ENCODE results near the gene SERHL2.
A peak's percentile ranks its signal among the peaks of the same experiment; 100 is the strongest.
"Not testable (repeated sequence)": the region's sequence is repeated elsewhere in the genome, so short reads cannot be mapped to it uniquely, and the experiment has no call there.

SERHL2 gene

DNA sequence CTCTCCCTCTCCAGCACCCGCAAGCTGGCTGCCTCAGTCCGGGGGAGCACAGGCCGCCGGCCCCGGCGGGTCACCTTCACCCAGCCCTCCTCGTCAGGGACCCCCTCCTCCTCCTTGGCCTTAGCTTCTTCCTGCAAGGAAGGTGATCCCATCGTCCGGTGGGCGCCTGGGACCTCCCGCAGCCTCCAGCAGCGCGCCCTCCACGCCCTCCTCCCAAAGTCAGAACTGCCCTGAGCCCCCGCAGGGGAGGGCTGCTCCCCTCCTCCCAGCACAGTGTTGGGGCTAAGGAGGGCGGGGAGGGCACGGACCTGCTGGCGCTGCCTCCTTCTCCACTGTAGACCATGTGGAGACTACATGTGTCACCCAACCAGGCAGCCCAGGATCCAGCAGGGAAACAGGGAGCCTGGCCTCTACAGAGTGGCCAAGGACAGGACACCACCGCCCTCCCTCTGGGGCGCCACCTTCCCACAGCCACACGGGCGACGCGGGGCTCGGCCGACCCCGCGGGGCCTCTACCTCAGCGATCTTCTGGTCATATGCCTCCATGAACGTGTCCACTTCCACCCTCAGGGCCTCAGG is 22.3 kb downstream of the SERHL2 start:
- DNase-seq (ENCODE audit: low read depth) = not testable (repeated sequence)

DNA sequence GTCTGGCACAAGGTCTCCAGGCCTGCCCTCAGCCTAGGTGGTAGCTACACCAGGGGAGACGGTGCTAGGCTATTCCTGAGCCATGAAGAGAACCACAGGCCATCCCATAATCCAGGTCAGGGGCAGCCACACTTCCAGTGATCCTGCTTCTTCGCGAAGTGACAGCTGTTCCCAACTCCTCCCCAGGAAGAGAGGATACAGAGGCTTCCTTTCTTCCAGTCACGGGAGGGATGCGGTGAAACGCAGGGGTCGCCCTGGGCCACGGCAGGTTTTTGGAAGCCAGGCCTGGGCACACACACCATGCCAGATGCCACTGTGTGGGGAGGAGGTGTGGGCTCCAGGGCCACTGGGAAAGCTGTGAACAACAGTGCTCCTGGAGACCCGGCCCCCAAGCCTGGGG is 23.4 kb downstream of the SERHL2 start:
- DNase-seq (ENCODE audit: low read depth) = not testable (repeated sequence)

DNA sequence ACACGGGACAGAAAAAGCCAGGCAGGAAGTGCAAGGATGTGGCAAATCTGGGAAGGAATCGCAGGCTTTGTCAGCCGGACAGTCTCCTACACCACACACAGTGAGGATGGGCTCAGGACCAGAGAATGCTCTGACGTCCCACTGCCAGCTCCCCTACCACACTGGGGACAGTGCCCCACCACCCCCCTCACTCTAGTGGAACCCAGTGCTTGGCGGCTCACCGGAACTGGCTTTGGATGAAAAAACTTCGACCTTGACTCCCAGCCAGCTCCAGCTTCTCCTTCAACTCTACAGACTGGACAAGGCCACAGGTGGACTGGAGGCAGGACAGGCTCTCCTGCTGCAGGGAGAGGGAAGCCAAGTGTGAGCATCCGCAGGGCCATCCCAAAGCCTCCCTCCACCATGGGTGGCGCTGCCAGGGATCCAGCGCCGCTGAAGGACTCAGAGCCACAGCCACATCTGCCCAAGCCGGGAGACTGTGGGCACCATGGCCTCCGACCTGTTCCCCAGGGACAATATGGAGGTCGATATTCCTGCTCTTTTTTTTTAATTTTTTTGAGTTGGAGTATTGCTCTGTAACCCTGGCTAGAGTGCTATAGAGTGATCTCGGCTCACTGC is 24.0 kb downstream of the SERHL2 start:
- no peak for DNase-seq (ENCODE audit: low read depth)

DNA sequence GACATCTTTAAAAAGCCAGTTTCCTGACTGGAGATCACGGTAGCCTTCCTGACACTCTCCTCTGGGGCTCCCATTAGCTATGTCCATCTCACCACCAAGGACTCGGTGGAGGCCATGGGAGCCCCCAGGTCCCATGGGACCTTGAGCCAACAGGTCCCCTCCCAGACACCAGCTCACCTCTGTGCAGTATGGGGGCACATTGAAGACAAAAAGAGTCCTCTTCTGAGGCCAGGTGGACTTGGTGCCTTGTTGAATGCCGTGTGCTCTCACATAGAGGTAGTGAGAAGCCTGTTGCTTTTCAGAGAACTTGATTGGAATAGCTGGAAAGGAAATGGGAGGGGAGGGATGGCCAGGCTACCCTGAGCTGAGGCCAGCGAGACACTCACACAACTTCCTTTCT is 26.3 kb downstream of the SERHL2 start:
- not testable (repeated sequence) for DNase-seq (ENCODE audit: low read depth)

DNA sequence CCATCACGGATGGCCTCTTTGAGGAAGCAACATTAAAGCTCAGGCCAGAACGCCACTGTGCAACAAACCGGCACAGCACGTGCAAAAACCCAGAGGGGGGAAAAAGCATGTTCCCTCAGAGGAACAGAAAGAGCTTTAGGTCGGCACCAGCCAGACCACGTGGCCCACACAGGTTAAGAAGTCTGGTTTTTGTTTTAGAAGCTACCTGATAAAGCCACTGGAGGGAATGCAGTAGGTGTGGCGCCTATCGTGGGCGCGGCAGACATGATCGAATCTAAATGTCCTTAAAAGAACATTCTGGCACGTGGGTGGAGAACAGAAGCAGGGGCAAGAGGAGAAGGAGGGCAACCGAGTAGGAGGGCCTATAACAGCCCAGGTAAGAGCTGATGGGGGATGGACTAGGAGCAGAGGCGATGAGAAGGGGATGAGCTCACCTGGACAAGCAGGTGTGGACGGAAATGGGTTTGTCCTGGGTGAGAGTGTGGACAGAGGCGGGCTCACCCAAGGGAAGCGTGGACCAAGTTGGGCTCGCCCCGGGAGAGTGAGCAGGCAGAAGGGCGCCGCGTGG is 27.5 kb downstream of the SERHL2 start:
- not testable (repeated sequence) for DNase-seq (ENCODE audit: low read depth)

DNA sequence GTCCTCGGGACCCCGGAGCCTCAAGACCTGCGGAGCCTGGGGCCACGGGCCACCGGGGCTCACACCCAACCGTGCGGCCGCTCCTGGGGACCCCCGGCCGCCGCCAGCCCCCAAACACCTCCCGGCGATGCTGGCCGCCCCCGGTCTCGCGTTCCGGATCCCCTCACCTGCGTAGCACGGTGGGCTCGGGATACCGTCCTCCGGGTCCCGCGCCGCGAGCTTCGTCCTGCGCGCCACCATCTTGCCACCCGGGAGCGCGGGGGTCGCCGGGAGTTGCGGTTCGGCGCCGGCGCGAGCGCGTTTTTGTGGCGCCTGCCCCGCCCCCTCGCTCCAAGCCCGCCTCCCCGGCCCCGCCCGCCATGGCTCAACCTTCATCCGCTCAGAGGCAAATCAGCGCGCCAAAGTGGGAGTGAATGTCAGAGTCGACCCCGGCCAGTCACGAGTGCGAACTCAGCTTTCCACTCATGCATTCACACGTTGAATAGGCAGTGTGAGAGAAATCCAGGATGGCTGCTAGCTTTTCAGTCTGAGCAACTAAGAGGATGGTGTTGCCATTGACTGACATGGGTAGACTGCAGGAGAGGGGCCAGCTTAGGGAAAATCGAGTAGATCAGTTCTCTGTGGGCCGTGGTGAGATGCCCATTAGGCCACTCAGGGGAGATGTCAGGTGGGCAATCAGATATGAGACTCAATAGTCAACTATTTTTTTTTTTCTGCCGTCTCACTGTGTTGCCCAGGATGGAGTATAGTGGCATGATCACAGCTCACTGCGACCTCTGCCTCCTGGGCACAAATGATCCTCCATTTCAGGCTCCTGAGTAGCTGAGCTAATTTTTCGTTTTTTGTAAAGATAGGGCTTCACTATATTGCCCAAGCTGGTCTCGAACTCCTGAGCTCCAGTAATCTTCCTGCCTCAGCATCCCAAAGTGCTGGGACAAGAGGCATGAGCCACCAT is 28.3 kb downstream of the SERHL2 start:
- DNase-seq (ENCODE audit: low read depth) = peak; percentile 76

DNA sequence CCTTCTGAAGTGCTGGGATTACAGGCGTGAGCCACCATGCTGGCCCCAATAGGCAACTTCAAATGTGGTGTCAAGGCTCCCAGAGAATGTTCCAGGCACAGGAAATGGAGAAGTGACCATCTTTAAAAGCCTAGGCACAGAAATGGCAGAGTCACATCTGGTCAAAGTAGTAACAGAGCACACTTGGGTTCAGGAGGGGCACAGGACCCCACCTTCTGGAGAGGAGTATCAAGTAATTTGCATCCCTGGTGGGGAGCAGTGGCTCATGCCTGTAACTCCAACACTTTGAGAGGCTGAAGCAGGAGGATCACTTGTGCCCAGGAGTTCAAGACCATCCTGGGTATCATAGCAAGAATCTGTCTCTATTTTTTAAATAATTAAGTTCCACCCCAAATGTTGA is 29.2 kb downstream of the SERHL2 start:
- no peak for DNase-seq (ENCODE audit: low read depth)

DNA sequence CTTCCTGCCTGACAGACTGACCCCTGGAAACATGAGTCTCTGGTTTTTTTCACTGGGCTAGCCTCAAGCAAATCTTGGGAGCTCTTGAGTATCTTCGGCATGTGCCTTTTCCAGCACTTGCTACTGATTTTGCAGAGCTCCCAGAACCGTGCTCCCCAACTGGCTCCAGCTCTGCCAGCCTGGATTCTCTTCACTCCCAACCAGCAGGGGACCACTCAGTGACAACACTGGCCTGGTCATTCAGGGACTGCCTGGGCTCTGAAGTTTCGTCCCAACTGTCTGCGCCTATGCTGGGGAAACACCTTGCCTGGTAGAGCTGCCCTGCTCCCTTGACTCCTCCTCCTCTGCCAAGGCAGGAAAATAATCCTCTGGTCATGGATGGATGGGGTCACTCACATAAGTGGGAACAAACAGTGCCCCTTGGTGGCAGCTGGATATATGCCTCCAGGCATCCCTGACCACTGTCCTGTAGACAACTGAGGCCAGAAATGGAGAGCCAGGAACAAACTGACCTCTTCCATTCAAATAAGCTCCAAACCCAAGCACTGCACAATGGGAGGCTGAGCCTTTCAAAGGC is 30.7 kb downstream of the SERHL2 start:
- no peak for DNase-seq (ENCODE audit: low read depth)

DNA sequence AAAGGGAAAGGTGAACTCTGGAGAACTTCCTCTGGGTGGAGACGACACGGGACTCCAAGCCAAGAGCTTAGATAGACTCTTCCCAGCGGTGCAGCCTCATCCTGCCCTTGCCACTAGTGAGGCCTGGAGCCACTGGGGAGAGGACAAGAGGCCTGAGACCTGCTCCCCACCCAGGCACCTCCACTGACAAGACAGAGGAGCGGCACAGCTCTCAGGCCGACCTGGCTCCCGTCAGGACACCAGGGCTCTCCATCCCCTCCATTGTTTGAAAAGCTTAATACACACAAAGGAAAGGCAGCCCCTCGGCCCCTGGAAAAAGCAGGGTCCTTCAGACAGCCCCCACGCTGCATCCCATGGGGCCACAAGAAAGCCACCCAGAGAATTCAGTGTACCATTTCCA is 31.3 kb downstream of the SERHL2 start:
- no peak for DNase-seq (ENCODE audit: low read depth)

DNA sequence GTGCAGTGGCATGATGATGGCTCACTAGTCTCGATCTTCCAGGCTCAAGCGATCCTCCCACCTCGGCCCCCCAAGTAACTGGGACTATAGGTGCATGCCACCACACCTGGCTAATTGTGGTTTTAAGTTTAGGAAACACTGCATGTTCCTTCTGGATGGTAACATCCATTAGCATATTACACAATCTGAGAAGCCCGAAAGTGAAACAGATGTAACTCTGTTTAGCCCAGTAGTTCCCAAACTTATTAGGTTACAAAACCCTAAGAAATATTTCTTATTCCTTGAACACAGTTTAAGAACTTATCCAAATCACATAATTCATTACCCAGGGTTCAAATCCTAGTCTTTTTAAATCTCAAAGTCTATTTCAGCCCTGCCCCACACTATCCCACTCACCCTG is 32.6 kb downstream of the SERHL2 start:
- no peak for DNase-seq (ENCODE audit: low read depth)

DNA sequence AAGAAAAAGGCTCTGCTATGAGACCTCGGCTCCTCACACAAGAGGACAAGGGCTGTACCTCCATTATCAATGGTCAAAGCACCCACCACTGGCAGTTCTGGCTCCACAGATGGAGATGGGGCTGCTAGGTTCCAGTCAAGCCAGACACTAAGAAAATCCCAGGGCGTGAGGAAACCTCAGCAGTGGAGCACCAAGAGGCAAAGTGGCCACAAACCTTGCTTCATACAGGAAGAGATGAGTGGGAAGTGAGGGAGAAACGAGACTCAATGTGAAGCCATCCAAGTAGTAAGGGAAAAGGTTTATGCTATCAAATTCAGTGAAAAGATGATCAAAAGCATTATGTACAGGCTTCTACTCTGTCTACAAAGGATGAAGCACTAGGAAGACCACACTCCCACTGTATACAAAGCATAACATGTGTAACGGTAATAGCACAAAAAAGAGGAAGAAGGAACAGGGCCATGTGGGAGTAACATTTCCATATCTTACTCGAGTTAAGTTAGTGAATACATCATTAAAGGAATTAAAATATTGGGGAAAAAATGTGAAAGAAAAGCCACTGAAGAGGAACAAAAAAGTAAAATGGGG is 33.9 kb downstream of the SERHL2 start:
- no peak for DNase-seq (ENCODE audit: low read depth)

DNA sequence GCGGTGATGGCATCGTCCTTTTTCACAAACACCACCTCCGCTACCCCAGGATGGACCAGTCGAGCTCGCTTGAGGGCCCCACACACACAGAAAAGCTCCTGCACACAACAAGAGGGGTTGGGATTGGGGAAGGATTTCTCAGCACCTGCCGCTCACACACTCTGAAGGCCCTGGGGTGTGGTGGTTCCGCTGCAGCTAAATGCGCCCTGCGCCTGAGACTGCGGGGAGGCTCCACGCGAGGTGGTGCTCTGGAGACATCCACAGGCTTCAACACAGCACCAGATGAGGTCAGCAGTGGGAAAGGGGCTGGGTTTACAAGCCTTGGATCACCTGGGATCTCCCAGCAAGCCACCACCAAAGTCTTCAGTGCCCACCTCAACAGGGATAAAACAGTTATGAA is 38.2 kb downstream of the SERHL2 start:
- DNase-seq (ENCODE audit: low read depth) = no peak

DNA sequence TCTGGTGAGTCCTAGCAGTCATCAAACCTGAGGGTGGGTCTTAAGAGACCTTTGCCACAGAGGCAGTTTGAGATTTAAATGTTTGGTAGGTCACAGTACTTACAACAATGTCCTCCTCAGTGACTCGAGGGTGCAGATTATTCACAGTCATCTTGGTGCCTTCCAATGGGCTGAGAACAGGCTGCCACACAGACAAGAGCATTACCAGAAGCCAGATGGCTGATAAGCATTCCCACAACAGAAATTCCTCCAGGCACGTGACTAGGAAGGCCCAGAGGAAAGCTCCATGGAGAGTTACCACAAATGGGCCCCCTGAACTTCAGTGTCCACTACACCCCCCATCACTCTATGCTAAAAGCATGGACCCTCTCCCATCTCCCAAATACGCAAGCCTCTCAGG is 41.7 kb downstream of the SERHL2 start:
- DNase-seq (ENCODE audit: low read depth) = no peak

DNA sequence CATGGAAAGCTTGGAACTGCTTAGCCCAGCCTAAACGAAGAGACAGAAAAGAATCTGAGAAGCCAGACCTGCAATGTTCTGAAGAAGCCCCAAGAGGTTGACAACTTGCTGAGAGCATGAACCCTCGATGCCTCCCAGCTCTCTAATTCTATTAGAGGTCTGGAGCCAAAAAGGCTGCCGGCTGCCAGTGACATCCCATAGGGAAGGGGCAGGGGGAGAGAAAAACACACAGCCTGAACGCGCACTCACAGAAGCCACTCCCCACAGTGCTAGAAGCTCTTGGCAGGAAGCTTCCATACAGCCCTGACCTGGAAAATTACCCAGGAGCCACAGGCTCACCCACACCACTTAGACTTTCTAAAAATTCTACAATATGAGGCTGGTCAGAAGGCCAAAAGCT is 42.6 kb downstream of the SERHL2 start:
- no peak for DNase-seq (ENCODE audit: low read depth)

DNA sequence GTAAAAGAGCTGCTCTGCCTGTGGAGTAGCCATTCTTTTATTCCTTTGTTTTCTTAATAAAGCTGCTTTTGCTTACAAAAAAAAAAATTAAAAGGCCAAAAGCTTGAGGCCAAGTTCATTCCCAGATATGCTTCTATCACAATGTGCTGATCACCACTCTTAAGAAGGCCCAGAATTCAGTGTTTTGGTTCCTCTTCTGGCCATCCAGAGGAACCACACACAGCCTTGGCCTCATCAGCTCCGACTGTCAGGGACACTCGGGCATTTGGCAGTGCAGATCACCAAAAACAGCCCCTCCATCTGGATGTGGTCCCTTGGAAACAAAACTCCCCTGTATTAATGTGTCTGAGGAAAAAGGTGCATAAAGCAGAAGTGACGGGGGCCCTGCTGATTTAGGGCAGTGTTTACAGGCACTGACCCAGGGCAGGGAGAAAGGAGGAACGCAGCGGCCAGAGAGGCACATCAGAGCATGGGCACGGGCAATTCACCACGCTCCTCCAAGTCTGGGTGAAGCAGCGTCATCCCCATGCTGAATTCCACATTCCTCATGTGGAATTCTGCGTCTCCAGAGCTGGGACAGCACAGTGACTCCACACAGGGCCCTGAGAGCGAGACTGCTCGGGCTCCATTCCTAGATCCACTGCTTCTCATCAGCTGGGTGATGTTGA is 43.2 kb downstream of the SERHL2 start:
- DNase-seq (ENCODE audit: low read depth) = no peak

DNA sequence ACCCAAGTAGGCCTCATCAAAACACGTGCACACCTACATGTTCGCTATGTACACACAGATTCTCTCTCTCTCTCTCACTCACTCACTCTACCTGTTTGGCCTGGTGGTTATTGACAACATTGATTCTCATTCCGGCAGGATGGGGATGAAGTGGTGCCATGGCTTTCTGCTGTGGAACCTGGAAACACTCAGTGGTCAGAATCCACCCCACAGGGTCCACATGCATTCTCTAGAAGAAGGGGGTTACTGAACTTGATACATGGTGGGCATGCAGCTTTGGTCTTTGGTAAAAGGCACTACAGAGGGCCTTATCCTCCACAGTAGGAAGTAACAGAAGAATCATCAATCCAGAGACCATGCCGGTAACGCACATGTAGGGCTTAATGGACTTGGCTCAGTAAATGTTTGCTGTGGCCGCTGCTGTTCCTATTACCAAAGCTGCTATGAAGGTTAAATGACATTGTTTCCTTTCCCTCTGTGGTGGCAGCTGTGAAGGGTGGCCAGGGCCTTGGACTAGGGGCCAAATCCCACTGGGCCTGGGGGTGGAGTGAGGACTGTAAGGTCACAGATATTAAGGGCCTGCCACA is 48.2 kb downstream of the SERHL2 start:
- DNase-seq (ENCODE audit: low read depth) = no peak

DNA sequence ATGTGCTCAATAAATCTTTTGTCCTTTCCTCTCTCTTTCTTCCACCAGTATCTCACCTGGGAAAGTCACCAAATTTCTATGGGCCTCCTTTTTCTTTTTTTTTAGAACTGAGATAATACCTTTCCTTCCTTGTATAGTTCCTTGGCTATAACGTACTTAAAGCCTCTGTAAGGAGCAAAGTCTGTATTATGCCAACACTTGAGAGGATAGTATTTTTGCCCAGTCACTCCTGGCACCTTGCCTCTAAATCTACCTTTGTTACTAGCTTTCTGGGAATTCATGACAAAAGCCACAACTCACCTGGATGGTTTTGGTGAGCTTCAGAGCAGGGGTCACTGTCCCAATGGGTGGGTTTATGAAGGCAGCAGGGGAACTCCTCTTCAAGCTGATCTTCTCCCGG is 48.7 kb downstream of the SERHL2 start:
- DNase-seq (ENCODE audit: low read depth) = no peak

DNA sequence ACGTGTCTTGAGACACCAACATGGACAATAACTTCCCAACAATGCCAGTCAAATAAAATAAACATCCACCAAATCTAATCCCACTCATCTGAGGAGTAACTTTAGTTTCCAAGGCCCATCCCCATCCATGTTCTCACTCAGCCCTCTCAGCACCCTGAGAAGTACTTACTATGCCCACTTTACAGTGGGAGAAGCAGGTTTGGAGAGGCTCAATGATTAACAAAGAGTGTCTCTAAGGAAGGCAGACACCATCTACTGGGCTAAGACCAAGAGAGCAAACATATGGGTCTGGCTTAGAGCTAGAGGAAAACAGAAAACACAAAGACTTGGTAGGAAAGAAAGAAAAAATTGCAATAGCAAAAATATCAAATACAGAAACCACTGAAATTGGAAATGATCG is 49.7 kb downstream of the SERHL2 start:
- no peak for DNase-seq (ENCODE audit: low read depth)

DNA sequence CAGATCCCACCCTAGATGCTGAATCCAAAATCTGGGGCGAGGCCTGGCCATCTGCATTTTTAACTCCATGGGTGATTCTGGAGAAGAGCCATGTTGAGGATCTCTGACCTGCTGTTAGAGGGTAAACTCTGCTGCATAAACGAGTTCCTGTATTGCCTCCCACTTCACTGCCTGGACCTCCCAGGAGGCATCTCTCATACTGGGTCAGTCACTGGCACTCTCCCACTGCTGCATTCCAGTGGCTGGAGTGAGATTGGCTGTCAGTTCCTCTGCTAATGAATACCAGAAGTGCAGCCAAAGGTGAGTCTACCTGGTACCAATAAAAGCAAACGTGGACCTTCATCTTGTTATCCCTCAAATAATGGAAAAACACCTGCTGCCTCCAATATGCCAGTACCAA is 50.6 kb downstream of the SERHL2 start:
- DNase-seq (ENCODE audit: low read depth) = no peak

DNA sequence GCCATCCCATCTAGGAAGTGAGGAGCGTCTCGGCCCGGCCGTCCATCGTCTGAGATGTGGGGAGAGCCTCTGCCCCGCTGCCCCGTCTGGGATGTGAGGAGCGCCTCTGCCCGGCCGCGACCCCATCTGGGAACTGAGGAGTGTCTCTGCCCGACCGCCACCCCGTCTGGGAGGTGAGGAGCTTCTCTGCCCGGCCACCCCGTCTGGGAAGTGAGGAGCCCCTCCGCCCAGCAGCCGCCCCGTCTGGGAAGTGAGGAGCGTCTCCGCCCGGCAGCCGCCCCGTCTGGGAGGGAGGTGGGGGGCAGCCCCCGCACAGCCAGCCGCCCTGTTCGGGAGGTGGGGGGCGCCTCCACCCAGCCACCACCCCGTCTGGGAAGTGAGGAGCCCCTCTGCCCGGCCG is 53.9 kb downstream of the SERHL2 start:
- DNase-seq (ENCODE audit: low read depth) = not testable (repeated sequence)

DNA sequence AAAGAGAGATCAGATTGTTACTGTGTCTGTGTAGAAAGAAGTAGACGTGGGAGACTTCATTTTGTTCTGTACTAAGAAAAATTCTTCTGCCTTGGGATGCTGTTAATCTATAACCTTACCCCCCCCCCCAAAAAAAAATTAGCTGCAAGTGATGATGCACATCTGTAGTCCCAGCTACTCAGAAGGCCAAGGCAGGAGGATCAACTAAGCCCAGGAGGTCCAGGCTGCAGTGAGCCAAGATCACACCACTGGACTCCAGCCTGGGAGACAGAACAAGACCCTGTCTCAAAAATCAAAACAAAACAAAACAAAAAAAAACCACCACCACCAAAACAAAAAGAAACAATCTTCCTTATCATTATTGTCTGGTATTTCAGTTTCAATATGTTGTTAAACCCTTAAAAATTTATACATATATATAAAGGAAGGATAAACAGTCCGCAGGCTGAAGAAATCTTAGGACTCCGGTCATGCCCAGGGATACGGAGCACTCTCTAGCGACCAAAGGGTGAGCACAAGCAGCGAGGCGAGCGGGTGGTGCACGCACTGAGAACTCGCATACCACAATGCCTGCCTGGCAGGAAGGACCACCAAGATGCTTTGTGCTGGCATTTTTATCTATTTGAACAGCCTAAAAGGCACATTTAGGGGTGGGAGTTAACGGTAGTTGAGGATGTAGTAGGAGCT is 54.5 kb downstream of the SERHL2 start:
- DNase-seq (ENCODE audit: low read depth) = no peak
